Caco-2 (cell line): ENCODE results near the gene LDLRAD3. TPM values are rescaled to one million over a fixed set of nuclear protein-coding genes. Genes with fewer than 3 reads are reported as not detected.

Source experiments
- BruUV-seq: library from RNA; stranded (reverse); fragments of 400-500 nt; replicated peaks from 2 replicates; lab custom pipeline; 2021; lab: Mats Ljungman, UMichigan
- CTCF ChIA-PET: fragments of 300-600 bp; sonication (Branson Sonifier 250); formaldehyde crosslinking; loops from one replicate; lab custom pipeline; 2022; ENCODE audit warnings: antibody characterized with exemption; lab: Charles Lee
- POLR2A ChIA-PET: fragments of 300-600 bp; sonication (Branson Sonifier 250); formaldehyde crosslinking; loops from one replicate; lab custom pipeline; 2022; ENCODE audit warnings: antibody characterized with exemption; lab: Charles Lee
- DNase-seq, 2 experiments: peaks; one replicate each; pipeline versions ENCODE4 v3.0.0 to v3.0.0-alpha.2; 2020 to 2022
- H3K27me3 ChIP-seq: replicated peaks from 2 replicates; pipeline ENCODE4 v1.6.0; 2011; ENCODE audit warnings: low read length; ENCODE audit not compliant: control insufficient read depth, insufficient read depth
- H3K36me3 ChIP-seq: 2 replicates; pipeline ENCODE4 v1.5.1; 2011; ENCODE audit warnings: low read length; ENCODE audit not compliant: control insufficient read depth, insufficient read depth
- H3K4me1 ChIP-seq: fragments of 250-450 bp; sonication (Bioruptor Pico); 2 replicates; pipeline ENCODE4 v1.5.1; 2020; ENCODE audit warnings: mild to moderate bottlenecking
- H3K4me3 ChIP-seq: 2 replicates; pipeline ENCODE4 v1.5.1; 2011; ENCODE audit warnings: low read depth, mild to moderate bottlenecking, control low read depth, low read length
- H3K9me3 ChIP-seq: fragments of 250-450 bp; sonication (Bioruptor Pico); 2 replicates; pipeline ENCODE4 v1.5.1; 2020; ENCODE audit warnings: mild to moderate bottlenecking, moderate library complexity
- H3K27ac Mint-ChIP-seq: one replicate; pipeline ENCODE4 v1.8.0; 2022; ENCODE audit warnings: mixed read lengths; ENCODE audit not compliant: unreplicated experiment
- H3K27me3 Mint-ChIP-seq: one replicate; pipeline ENCODE4 v1.8.0; 2022; ENCODE audit warnings: mixed read lengths; ENCODE audit not compliant: insufficient read depth, unreplicated experiment
- H3K36me3 Mint-ChIP-seq: one replicate; pipeline ENCODE4 v1.8.0; 2022; ENCODE audit warnings: mild to moderate bottlenecking, mixed read lengths; ENCODE audit not compliant: insufficient read depth, unreplicated experiment
- H3K4me1 Mint-ChIP-seq: one replicate; pipeline ENCODE4 v1.8.0; 2022; ENCODE audit warnings: low read depth, mixed read lengths; ENCODE audit not compliant: unreplicated experiment
- H3K4me3 Mint-ChIP-seq: one replicate; pipeline ENCODE4 v1.8.0; 2022; ENCODE audit warnings: mild to moderate bottlenecking, moderate library complexity, mixed read lengths; ENCODE audit not compliant: unreplicated experiment
- H3K9me3 Mint-ChIP-seq: one replicate; pipeline ENCODE4 v1.8.0; 2022; ENCODE audit warnings: mixed read lengths; ENCODE audit not compliant: unreplicated experiment
- CTCF ChIP-seq, 2 experiments: fragments of 200-600 bp in 1 of 2; IDR thresholded peaks; 1 replicate in 1 of 2; 2 replicates in 1 of 2; pipeline versions ENCODE4 v1.5.1 to v1.8.0; 2011 to 2022; ENCODE audit warnings: antibody characterized with exemption in 1 of 2, control low read depth in 1 of 2, inconsistent platforms in 1 of 2, low read depth in 1 of 2, low read length in 1 of 2, mild to moderate bottlenecking in 1 of 2, moderate library complexity in 1 of 2; ENCODE audit not compliant: insufficient read depth in 1 of 2, severe bottlenecking in 1 of 2, unreplicated experiment in 1 of 2
- intact Hi-C: fragments of 100-400 bp; cut with micrococcal nuclease; formaldehyde crosslinking; loops from one replicate; pipeline ENCODE4 v1.10.0; 2022; ENCODE audit not compliant: unreplicated experiment
- total RNA-seq: library from RNA; stranded (reverse); gene quantifications from 2 replicates; pipeline ENCODE4 v1.2.3, GENCODE V29; 2022

LDLRAD3 gene
- total RNA-seq, 1 experiment from 2014 or later = 9.9 TPM

GRCh38 chr11:35912883-35913624 is 30.8 kb upstream of the LDLRAD3 start:
- Mint-ChIP-seq H3K4me3 (no peak overlapping the region), H3K36me3 (no peaks in the 10 kb centered on the region), H3K27ac (no peak overlapping the region), H3K27me3 (peaks cover 6% of the 10 kb centered on the region), H3K4me1 (no peaks in the 10 kb centered on the region), H3K9me3 (no peaks in the 10 kb centered on the region)
- intact Hi-C loops = no loop called here
- ChIA-PET CTCF (no interaction called here), POLR2A (no interaction called here)
- H3K36me3 ChIP-seq = no peaks in the 10 kb centered on the region
- no TSS peak for BruUV-seq
- DNase-seq = no peak
- no peaks in the 10 kb centered on the region for H3K9me3 ChIP-seq
- no peak for TF ChIP-seq CTCF (IDR thresholded peaks at IDR 0.05; ENCODE audit: insufficient read depth in 1 of 2, low read depth in 1 of 2, low read length in 1 of 2, severe bottlenecking in 1 of 2, unreplicated experiment in 1 of 2)
- H3K4me3 ChIP-seq = no peak overlapping the region
- H3K4me1 ChIP-seq = peaks cover 6% of the 10 kb centered on the region; the same call in 1 of the 2 replicates
- H3K27me3 ChIP-seq = no peaks in the 10 kb centered on the region; the same call in 1 of the 2 replicates

- BruUV-seq = no TSS peak
- Histone ChIP-seq H3K27me3 (no peaks in the 10 kb centered on the region; the same call in 1 of the 2 replicates), H3K36me3 (no peaks in the 10 kb centered on the region), H3K4me1 (no peaks in the 10 kb centered on the region), H3K4me3 (no peak overlapping the region), H3K9me3 (no peaks in the 10 kb centered on the region)
- no peaks in the 10 kb centered on the region for H3K9me3 Mint-ChIP-seq
- H3K36me3 Mint-ChIP-seq = no peaks in the 10 kb centered on the region
- ChIA-PET POLR2A (no interaction called here), CTCF (no interaction called here)
- TF ChIP-seq CTCF (IDR thresholded peaks at IDR 0.05; ENCODE audit: insufficient read depth in 1 of 2, low read depth in 1 of 2, low read length in 1 of 2, severe bottlenecking in 1 of 2, unreplicated experiment in 1 of 2) = no peak
- no peak overlapping the region for H3K4me3 Mint-ChIP-seq
- peaks cover 6% of the 10 kb centered on the region for H3K27me3 Mint-ChIP-seq
- no peak overlapping the region for H3K27ac Mint-ChIP-seq
- H3K4me1 Mint-ChIP-seq = no peaks in the 10 kb centered on the region
- intact Hi-C loops = no loop called here
- no peak for DNase-seq
Measured at GRCh38 chr11:35914816-35915215, 29.0 kb upstream of the LDLRAD3 start.

DNA sequence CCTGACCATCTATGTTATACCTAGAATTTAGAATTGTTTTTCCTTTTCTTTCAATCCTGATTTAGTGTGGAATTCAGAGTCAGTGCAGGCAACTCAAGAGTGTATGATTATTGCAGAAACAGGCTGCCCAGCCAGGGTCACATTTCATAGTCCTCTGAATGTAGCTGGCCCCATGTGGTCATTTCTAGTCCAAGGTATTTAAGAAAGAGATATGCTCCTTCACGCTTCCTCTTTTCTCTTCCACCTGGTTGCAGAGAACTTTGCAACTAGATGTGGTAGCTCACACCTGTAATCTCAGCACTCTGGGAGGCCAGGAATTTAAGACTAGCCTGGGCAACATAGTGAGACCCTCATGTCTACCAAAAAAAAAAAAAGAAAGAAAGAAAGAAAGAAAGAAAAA is 27.6 kb upstream of the LDLRAD3 start:
- H3K9me3 Mint-ChIP-seq = no peaks in the 10 kb centered on the region
- no peak overlapping the region for H3K27ac Mint-ChIP-seq
- peaks cover 6% of the 10 kb centered on the region for H3K27me3 Mint-ChIP-seq
- H3K4me3 Mint-ChIP-seq = no peak overlapping the region
- DNase-seq = no peak
- POLR2A ChIA-PET = no interaction called here
- intact Hi-C loops = no loop called here
- CTCF ChIA-PET = no interaction called here
- Histone ChIP-seq H3K4me1 (no peaks in the 10 kb centered on the region), H3K4me3 (no peak overlapping the region), H3K9me3 (no peaks in the 10 kb centered on the region), H3K27me3 (no peaks in the 10 kb centered on the region; the same call in 1 of the 2 replicates), H3K36me3 (no peaks in the 10 kb centered on the region)
- no peak for TF ChIP-seq CTCF (IDR thresholded peaks at IDR 0.05; ENCODE audit: insufficient read depth in 1 of 2, low read depth in 1 of 2, low read length in 1 of 2, severe bottlenecking in 1 of 2, unreplicated experiment in 1 of 2)
- H3K4me1 Mint-ChIP-seq = no peaks in the 10 kb centered on the region
- BruUV-seq = no TSS peak
- H3K36me3 Mint-ChIP-seq = no peaks in the 10 kb centered on the region
